Caco-2 (cell line): Measurements from ENCODE around the gene PLEKHA8. TPM values are rescaled to one million over a fixed set of nuclear protein-coding genes. Genes with fewer than 3 reads are reported as not detected.
A peak's percentile ranks its signal among the peaks of the same experiment; 100 is the strongest.

Experiments
- BruUV-seq: library from RNA; stranded (reverse); fragments of 400-500 nt; replicated peaks from 2 replicates; lab custom pipeline; 2021; lab: Mats Ljungman, UMichigan
- CTCF ChIA-PET: fragments of 300-600 bp; sonication (Branson Sonifier 250); formaldehyde crosslinking; loops from one replicate; lab custom pipeline; 2022; ENCODE audit warnings: antibody characterized with exemption; lab: Charles Lee
- POLR2A ChIA-PET: fragments of 300-600 bp; sonication (Branson Sonifier 250); formaldehyde crosslinking; loops from one replicate; lab custom pipeline; 2022; ENCODE audit warnings: antibody characterized with exemption; lab: Charles Lee
- DNase-seq, 2 experiments: peaks; one replicate each; pipeline versions ENCODE4 v3.0.0 to v3.0.0-alpha.2; 2020 to 2022
- H3K27me3 ChIP-seq: replicated peaks from 2 replicates; pipeline ENCODE4 v1.6.0; 2011; ENCODE audit warnings: low read length; ENCODE audit not compliant: control insufficient read depth, insufficient read depth
- H3K36me3 ChIP-seq: 2 replicates; pipeline ENCODE4 v1.5.1; 2011; ENCODE audit warnings: low read length; ENCODE audit not compliant: control insufficient read depth, insufficient read depth
- H3K4me1 ChIP-seq: fragments of 250-450 bp; sonication (Bioruptor Pico); 2 replicates; pipeline ENCODE4 v1.5.1; 2020; ENCODE audit warnings: mild to moderate bottlenecking
- H3K4me3 ChIP-seq: 2 replicates; pipeline ENCODE4 v1.5.1; 2011; ENCODE audit warnings: low read depth, mild to moderate bottlenecking, control low read depth, low read length
- H3K9me3 ChIP-seq: fragments of 250-450 bp; sonication (Bioruptor Pico); 2 replicates; pipeline ENCODE4 v1.5.1; 2020; ENCODE audit warnings: mild to moderate bottlenecking, moderate library complexity
- H3K27ac Mint-ChIP-seq: one replicate; pipeline ENCODE4 v1.8.0; 2022; ENCODE audit warnings: mixed read lengths; ENCODE audit not compliant: unreplicated experiment
- H3K27me3 Mint-ChIP-seq: one replicate; pipeline ENCODE4 v1.8.0; 2022; ENCODE audit warnings: mixed read lengths; ENCODE audit not compliant: insufficient read depth, unreplicated experiment
- H3K36me3 Mint-ChIP-seq: one replicate; pipeline ENCODE4 v1.8.0; 2022; ENCODE audit warnings: mild to moderate bottlenecking, mixed read lengths; ENCODE audit not compliant: insufficient read depth, unreplicated experiment
- H3K4me1 Mint-ChIP-seq: one replicate; pipeline ENCODE4 v1.8.0; 2022; ENCODE audit warnings: low read depth, mixed read lengths; ENCODE audit not compliant: unreplicated experiment
- H3K4me3 Mint-ChIP-seq: one replicate; pipeline ENCODE4 v1.8.0; 2022; ENCODE audit warnings: mild to moderate bottlenecking, moderate library complexity, mixed read lengths; ENCODE audit not compliant: unreplicated experiment
- H3K9me3 Mint-ChIP-seq: one replicate; pipeline ENCODE4 v1.8.0; 2022; ENCODE audit warnings: mixed read lengths; ENCODE audit not compliant: unreplicated experiment
- intact Hi-C: fragments of 100-400 bp; cut with micrococcal nuclease; formaldehyde crosslinking; loops from one replicate; pipeline ENCODE4 v1.10.0; 2022; ENCODE audit not compliant: unreplicated experiment
- total RNA-seq: library from RNA; stranded (reverse); gene quantifications from 2 replicates; pipeline ENCODE4 v1.2.3, GENCODE V29; 2022
- TF ChIP-seq, protein P1 (sequence below), 2 experiments: fragments of 200-600 bp in 1 of 2; IDR thresholded peaks; 1 replicate in 1 of 2; 2 replicates in 1 of 2; pipeline versions ENCODE4 v1.5.1 to v1.8.0; 2011 to 2022; ENCODE audit warnings: antibody characterized with exemption in 1 of 2, control low read depth in 1 of 2, inconsistent platforms in 1 of 2, low read depth in 1 of 2, low read length in 1 of 2, mild to moderate bottlenecking in 1 of 2, moderate library complexity in 1 of 2; ENCODE audit not compliant: insufficient read depth in 1 of 2, severe bottlenecking in 1 of 2, unreplicated experiment in 1 of 2

PLEKHA8 gene
- total RNA-seq, 1 experiment from 2014 or later = 32.5 TPM

DNA sequence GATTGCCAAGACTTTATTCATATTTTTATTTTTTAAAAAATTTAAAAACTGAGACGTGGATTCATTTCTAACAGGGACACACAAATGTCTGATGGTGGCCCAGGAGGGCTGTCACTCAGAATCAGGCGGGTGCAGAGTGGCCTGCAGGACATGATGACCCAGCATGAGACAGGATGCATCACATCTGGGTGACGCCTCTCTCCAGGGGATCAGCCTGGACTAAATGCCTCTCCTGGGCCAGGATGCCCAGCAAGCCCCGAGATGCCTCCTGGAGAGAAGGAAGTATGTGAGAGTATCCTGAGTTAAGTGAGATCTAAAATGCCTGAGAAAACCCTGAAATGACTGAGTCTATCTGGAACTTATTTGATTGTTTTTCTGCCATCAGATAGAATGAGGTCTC lies 89.7 kb downstream of the PLEKHA8 start:
- no peaks in the 10 kb centered on the region for H3K27me3 Mint-ChIP-seq
- BruUV-seq = no TSS peak
- H3K36me3 ChIP-seq = no peaks in the 10 kb centered on the region
- ChIA-PET CTCF (no interaction called here), POLR2A (no interaction called here)
- peaks cover 7% of the 10 kb centered on the region for H3K36me3 Mint-ChIP-seq
- H3K4me1 ChIP-seq = no peaks in the 10 kb centered on the region
- intact Hi-C loops = no loop called here
- H3K4me3 ChIP-seq = no peak overlapping the region
- no peaks in the 10 kb centered on the region for H3K4me1 Mint-ChIP-seq
- H3K27ac Mint-ChIP-seq = no peak overlapping the region
- H3K9me3 ChIP-seq = peaks cover 14% of the 10 kb centered on the region
- H3K9me3 Mint-ChIP-seq = peaks cover 21% of the 10 kb centered on the region
- no peak for DNase-seq
- TF ChIP-seq, protein P1, sequence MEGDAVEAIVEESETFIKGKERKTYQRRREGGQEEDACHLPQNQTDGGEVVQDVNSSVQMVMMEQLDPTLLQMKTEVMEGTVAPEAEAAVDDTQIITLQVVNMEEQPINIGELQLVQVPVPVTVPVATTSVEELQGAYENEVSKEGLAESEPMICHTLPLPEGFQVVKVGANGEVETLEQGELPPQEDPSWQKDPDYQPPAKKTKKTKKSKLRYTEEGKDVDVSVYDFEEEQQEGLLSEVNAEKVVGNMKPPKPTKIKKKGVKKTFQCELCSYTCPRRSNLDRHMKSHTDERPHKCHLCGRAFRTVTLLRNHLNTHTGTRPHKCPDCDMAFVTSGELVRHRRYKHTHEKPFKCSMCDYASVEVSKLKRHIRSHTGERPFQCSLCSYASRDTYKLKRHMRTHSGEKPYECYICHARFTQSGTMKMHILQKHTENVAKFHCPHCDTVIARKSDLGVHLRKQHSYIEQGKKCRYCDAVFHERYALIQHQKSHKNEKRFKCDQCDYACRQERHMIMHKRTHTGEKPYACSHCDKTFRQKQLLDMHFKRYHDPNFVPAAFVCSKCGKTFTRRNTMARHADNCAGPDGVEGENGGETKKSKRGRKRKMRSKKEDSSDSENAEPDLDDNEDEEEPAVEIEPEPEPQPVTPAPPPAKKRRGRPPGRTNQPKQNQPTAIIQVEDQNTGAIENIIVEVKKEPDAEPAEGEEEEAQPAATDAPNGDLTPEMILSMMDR (IDR thresholded peaks at IDR 0.05; ENCODE audit: insufficient read depth in 1 of 2, low read depth in 1 of 2, low read length in 1 of 2, severe bottlenecking in 1 of 2, unreplicated experiment in 1 of 2) = no peak
- no peak overlapping the region for H3K4me3 Mint-ChIP-seq
- no peaks in the 10 kb centered on the region for H3K27me3 ChIP-seq

DNA sequence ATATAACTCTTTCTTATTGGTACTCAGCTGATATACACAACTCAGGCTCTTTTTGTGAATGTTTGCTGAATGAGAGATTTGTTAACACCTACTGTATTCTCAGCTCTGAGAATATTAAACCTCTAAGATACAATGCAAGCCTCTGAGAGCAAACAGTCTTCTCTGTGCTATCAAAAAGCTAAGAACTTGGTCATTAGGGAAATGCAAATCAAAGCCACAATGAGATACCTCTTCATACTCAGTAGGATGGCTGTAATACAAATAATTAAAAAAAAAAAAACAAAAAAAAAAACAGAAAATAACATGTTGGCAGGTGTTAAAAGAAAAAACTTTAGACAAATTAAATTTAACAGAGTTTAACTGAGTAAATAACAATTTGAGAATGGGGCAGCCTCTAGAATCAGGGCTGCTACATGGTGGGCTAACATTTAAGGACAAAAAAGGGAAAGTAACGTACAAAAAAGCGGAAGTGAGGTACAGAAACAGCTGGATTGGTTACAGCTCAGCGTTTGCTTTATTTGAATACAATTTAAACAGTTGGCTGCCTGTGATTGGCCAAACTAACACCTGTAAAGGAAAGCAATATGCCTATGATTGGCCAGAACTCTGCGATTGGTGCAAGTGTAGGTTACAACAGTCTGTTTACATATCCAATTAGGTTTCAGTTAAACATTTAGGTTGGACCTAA lies 91.8 kb downstream of the PLEKHA8 start:
- H3K4me3 Mint-ChIP-seq = no peak overlapping the region
- TF ChIP-seq, protein P1 (IDR thresholded peaks at IDR 0.05; ENCODE audit: insufficient read depth in 1 of 2, low read depth in 1 of 2, low read length in 1 of 2, severe bottlenecking in 1 of 2, unreplicated experiment in 1 of 2) = no peak
- no peak for DNase-seq
- H3K4me1 Mint-ChIP-seq = no peaks in the 10 kb centered on the region
- H3K27me3 ChIP-seq = no peaks in the 10 kb centered on the region
- CTCF ChIA-PET = no interaction called here
- BruUV-seq = no TSS peak
- H3K9me3 ChIP-seq = peaks cover 6% of the 10 kb centered on the region; the same call in 1 of the 2 replicates
- H3K27me3 Mint-ChIP-seq = no peaks in the 10 kb centered on the region
- no peak overlapping the region for H3K4me3 ChIP-seq
- intact Hi-C loops = no loop called here
- H3K4me1 ChIP-seq = no peaks in the 10 kb centered on the region
- no peaks in the 10 kb centered on the region for H3K36me3 Mint-ChIP-seq
- no peaks in the 10 kb centered on the region for H3K36me3 ChIP-seq
- POLR2A ChIA-PET = no interaction called here
- H3K9me3 Mint-ChIP-seq = no peaks in the 10 kb centered on the region
- no peak overlapping the region for H3K27ac Mint-ChIP-seq

DNA sequence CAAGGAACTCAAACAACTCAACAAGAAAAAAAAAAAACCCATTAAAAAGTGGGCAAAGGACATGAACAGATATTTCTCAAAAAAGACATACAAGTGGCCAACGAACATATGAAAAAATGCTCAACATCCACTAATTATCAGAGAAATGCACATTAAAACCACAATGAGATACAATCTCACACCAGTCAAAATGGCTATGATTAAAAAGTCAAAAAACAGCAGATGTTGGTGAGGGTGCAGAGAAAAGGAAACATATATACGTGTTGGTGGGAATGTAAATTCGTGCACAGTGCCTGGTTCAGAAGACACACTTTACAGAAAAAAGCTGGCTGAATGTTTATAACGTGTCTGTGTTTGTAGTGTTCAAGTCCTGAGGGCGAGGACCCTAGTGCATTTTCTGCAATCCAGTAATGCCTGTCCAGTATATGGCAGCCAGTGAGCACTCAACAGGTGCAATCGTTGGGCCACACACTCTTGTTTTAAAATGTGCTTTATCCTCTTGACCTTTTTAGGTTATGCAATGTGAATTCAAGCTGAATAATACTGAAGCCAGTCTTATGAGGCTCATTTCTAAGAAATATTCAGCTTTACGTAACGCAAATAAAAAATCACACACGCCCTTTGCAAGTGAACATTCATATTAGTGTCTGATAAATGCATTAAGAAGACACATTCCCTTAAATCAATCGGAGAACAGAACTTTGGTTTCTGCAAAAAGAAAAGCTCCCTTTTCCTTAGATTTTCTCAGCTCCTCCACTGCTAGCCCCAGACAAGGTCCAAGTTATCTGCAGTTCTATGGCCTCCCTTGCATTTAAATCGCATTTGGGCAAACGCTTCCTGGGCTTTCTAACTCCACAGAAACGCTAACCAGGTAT lies 105.8 kb downstream of the PLEKHA8 start:
- H3K27me3 Mint-ChIP-seq = peaks cover 3% of the 10 kb centered on the region
- H3K27ac Mint-ChIP-seq = peak overlapping the region; percentile 60
- H3K36me3 ChIP-seq = no peaks in the 10 kb centered on the region
- peaks cover 6% of the 10 kb centered on the region for H3K4me1 Mint-ChIP-seq
- ChIA-PET CTCF (no interaction called here), POLR2A (no interaction called here)
- peak overlapping the region; percentile 86 for H3K4me3 ChIP-seq
- peak overlapping the region; percentile 79 for H3K4me3 Mint-ChIP-seq
- H3K9me3 ChIP-seq = no peaks in the 10 kb centered on the region
- no peaks in the 10 kb centered on the region; the same call in 1 of the 2 replicates for H3K27me3 ChIP-seq
- BruUV-seq = no TSS peak
- H3K36me3 Mint-ChIP-seq = peaks cover 15% of the 10 kb centered on the region
- intact Hi-C loops = no loop called here
- no peaks in the 10 kb centered on the region for H3K9me3 Mint-ChIP-seq
- no peaks in the 10 kb centered on the region for H3K4me1 ChIP-seq
- DNase-seq = peak in 1 of 2 experiments; percentile 9
- TF ChIP-seq, protein P1 (IDR thresholded peaks at IDR 0.05; ENCODE audit: insufficient read depth in 1 of 2, low read depth in 1 of 2, low read length in 1 of 2, severe bottlenecking in 1 of 2, unreplicated experiment in 1 of 2) = no peak
